ENCODE data around the gene SLC26A1. TPM values are rescaled to one million over a fixed set of nuclear protein-coding genes. Genes with fewer than 3 reads are reported as not detected.

The SLC26A1 gene
- total RNA-seq, 2 experiments from 2014 or later, result 0.25 to 0.65 TPM

GRCh38 chr4:1033840-1034551 lies 40.8 kb upstream of the SLC26A1 start:
- POLR2A ChIA-PET, result no interaction called here
- Mint-ChIP-seq H3K36me3 (no peaks in the 10 kb centered on the region), H3K9me3 (no peaks in the 10 kb centered on the region), H3K4me3 (no peak overlapping the region), H3K27me3 (no peaks in the 10 kb centered on the region), H3K27ac (no peak overlapping the region), H3K4me1 (no peaks in the 10 kb centered on the region)
- DNase-seq (no peak), ATAC-seq (ENCODE audit: low read depth) (no peak)

DNA sequence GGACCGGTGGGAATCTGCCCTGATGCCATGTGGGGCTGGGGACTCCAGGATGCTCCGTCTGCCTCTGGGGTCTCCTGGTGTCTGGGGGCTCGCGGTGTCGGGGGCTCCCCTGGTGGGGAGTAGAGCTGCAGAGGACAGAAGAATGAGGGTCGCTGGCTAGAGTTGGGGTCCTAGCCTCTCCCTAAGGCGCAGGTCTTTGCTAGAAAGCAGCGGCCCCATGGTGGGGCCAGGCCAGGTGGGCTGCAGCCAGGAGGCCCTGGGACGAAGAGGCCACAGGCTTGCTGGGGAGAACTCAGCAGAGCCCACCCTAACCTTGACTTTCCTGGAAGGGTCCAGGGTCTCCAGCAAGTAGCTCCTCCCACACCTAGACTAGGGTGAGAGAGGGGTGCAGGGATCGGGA lies 39.7 kb upstream of the SLC26A1 start:
- Mint-ChIP-seq H3K9me3 (no peaks in the 10 kb centered on the region), H3K4me1 (no peaks in the 10 kb centered on the region), H3K4me3 (no peak overlapping the region), H3K27ac (no peak overlapping the region), H3K36me3 (no peaks in the 10 kb centered on the region), H3K27me3 (no peaks in the 10 kb centered on the region)
- DNase-seq (no peak), ATAC-seq (ENCODE audit: low read depth) (no peak)
- POLR2A ChIA-PET, result no interaction called here

- POLR2A ChIA-PET, result no interaction called here
- no peaks in the 10 kb centered on the region for H3K9me3 Mint-ChIP-seq
- no peak for DNase-seq
- H3K4me3 Mint-ChIP-seq, result no peak overlapping the region
- peak; percentile 35 for ATAC-seq (ENCODE audit: low read depth)
- H3K4me1 Mint-ChIP-seq, result no peaks in the 10 kb centered on the region
- H3K27me3 Mint-ChIP-seq, result no peaks in the 10 kb centered on the region
- no peaks in the 10 kb centered on the region for H3K36me3 Mint-ChIP-seq
- no peak overlapping the region for H3K27ac Mint-ChIP-seq
These were observed 39.0 kb upstream of the SLC26A1 start for GRCh38 chr4:1031956-1032795.

- ATAC-seq (ENCODE audit: low read depth), result no peak
- H3K27me3 Mint-ChIP-seq, result no peaks in the 10 kb centered on the region
- H3K4me1 Mint-ChIP-seq, result no peaks in the 10 kb centered on the region
- no peaks in the 10 kb centered on the region for H3K36me3 Mint-ChIP-seq
- no peaks in the 10 kb centered on the region for H3K9me3 Mint-ChIP-seq
- POLR2A ChIA-PET, result no interaction called here
- no peak overlapping the region for H3K4me3 Mint-ChIP-seq
- no peak for DNase-seq
- no peak overlapping the region for H3K27ac Mint-ChIP-seq
These were observed 38.1 kb upstream of the SLC26A1 start for GRCh38 chr4:1031346-1031745.

- Mint-ChIP-seq H3K9me3 (no peaks in the 10 kb centered on the region), H3K27me3 (no peaks in the 10 kb centered on the region), H3K4me1 (peaks cover 2% of the 10 kb centered on the region), H3K36me3 (no peaks in the 10 kb centered on the region), H3K27ac (no peak overlapping the region), H3K4me3 (no peak overlapping the region)
- DNase-seq (no peak), ATAC-seq (ENCODE audit: low read depth) (no peak)
- POLR2A ChIA-PET, result no interaction called here
These were observed 37.4 kb upstream of the SLC26A1 start for GRCh38 chr4:1030559-1030958.

GRCh38 chr4:1030031-1030430 lies 36.8 kb upstream of the SLC26A1 start:
- Mint-ChIP-seq H3K4me3 (no peak overlapping the region), H3K27me3 (no peaks in the 10 kb centered on the region), H3K36me3 (peaks cover 4% of the 10 kb centered on the region), H3K4me1 (peaks cover 2% of the 10 kb centered on the region), H3K9me3 (no peaks in the 10 kb centered on the region), H3K27ac (no peak overlapping the region)
- DNase-seq (no peak), ATAC-seq (ENCODE audit: low read depth) (no peak)
- POLR2A ChIA-PET, result no interaction called here

GRCh38 chr4:1029529-1029928 lies 36.3 kb upstream of the SLC26A1 start:
- Mint-ChIP-seq H3K27me3 (no peaks in the 10 kb centered on the region), H3K36me3 (peaks cover 4% of the 10 kb centered on the region), H3K4me1 (peaks cover 2% of the 10 kb centered on the region), H3K27ac (no peak overlapping the region), H3K4me3 (no peak overlapping the region), H3K9me3 (no peaks in the 10 kb centered on the region)
- POLR2A ChIA-PET, result no interaction called here
- no peak for DNase-seq
- no peak for ATAC-seq (ENCODE audit: low read depth)

- no peaks in the 10 kb centered on the region for H3K27me3 Mint-ChIP-seq
- DNase-seq, result no peak
- H3K27ac Mint-ChIP-seq, result no peak overlapping the region
- H3K4me3 Mint-ChIP-seq, result no peak overlapping the region
- peaks cover 4% of the 10 kb centered on the region for H3K36me3 Mint-ChIP-seq
- ATAC-seq (ENCODE audit: low read depth), result no peak
- H3K9me3 Mint-ChIP-seq, result no peaks in the 10 kb centered on the region
- POLR2A ChIA-PET, result no interaction called here
- H3K4me1 Mint-ChIP-seq, result peaks cover 2% of the 10 kb centered on the region
These were observed 35.5 kb upstream of the SLC26A1 start for GRCh38 chr4:1028574-1029220.

DNA sequence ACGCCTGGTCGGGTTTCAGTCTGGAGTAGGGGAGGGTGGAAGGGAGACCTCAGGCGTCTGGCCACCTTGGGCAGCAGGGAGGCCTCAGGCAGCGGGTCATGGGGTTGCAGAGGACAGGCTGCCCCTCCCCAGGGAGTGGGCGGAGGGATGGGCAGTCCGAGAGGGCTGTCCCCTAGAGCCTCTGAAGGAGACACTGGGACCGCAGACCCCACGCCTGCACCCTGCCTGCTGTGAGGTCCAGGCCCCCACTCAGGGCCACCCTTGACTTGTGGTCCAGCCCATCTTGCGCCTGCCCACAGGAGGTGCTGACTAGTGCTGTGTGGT lies 34.7 kb upstream of the SLC26A1 start:
- H3K27ac Mint-ChIP-seq, result no peak overlapping the region

GRCh38 chr4:1027219-1027914 lies 34.2 kb upstream of the SLC26A1 start:
- no peak for ATAC-seq (ENCODE audit: low read depth)
- POLR2A ChIA-PET, result no interaction called here

More for the DNA sequence above, 34.7 kb upstream of the SLC26A1 start:
- Mint-ChIP-seq H3K4me3 (no peak overlapping the region), H3K36me3 (peaks cover 4% of the 10 kb centered on the region), H3K4me1 (peaks cover 2% of the 10 kb centered on the region), H3K27me3 (no peaks in the 10 kb centered on the region), H3K9me3 (no peaks in the 10 kb centered on the region)
- POLR2A ChIA-PET, result no interaction called here
- ATAC-seq (ENCODE audit: low read depth) (no peak), DNase-seq (no peak)

DNA sequence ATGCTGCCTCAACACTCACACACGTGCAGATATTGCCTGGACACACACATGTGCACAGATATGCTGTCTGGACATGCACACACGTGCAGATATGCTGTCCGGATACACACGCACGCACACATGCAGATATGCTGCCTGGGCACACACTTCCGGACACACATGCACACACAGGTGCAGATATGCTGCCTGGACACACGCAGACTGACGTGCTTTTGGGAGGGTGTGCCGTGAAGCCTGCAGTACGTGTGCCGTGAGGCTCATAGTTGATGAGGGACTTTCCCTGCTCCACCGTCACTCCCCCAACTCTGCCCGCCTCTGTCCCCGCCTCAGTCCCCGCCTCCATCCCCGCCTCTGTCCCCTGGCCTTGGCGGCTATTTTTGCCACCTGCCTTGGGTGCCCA lies 32.9 kb upstream of the SLC26A1 start:
- no peaks in the 10 kb centered on the region for H3K9me3 Mint-ChIP-seq
- POLR2A ChIA-PET, result no interaction called here
- peaks cover 4% of the 10 kb centered on the region for H3K36me3 Mint-ChIP-seq
- peaks cover 2% of the 10 kb centered on the region for H3K4me1 Mint-ChIP-seq
- H3K27me3 Mint-ChIP-seq, result no peaks in the 10 kb centered on the region
- H3K4me3 Mint-ChIP-seq, result no peak overlapping the region
- DNase-seq, result no peak
- peak; percentile 53 for ATAC-seq (ENCODE audit: low read depth)
- no peak overlapping the region for H3K27ac Mint-ChIP-seq

More at GRCh38 chr4:1027219-1027914, 34.2 kb upstream of the SLC26A1 start:
- Mint-ChIP-seq H3K9me3 (no peaks in the 10 kb centered on the region), H3K27ac (no peak overlapping the region), H3K4me3 (no peak overlapping the region), H3K27me3 (no peaks in the 10 kb centered on the region), H3K4me1 (peaks cover 2% of the 10 kb centered on the region), H3K36me3 (peaks cover 4% of the 10 kb centered on the region)
- DNase-seq, result no peak

DNA sequence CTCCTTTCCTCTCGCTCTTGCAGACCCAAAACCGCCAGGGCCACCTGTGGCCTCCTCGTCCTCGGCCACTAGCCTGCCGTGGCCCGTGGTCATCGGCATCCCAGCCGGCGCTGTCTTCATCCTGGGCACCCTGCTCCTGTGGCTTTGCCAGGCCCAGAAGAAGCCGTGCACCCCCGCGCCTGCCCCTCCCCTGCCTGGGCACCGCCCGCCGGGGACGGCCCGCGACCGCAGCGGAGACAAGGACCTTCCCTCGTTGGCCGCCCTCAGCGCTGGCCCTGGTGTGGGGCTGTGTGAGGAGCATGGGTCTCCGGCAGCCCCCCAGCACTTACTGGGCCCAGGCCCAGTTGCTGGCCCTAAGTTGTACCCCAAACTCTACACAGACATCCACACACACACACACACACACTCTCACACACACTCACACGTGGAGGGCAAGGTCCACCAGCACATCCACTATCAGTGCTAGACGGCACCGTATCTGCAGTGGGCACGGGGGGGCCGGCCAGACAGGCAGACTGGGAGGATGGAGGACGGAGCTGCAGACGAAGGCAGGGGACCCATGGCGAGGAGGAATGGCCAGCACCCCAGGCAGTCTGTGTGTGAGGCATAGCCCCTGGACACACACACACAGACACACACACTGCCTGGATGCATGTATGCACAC lies 31.8 kb upstream of the SLC26A1 start:
- H3K4me1 Mint-ChIP-seq, result peaks cover 2% of the 10 kb centered on the region
- POLR2A ChIA-PET, result no interaction called here
- ATAC-seq (ENCODE audit: low read depth) (no peak), DNase-seq (no peak)
- peaks cover 4% of the 10 kb centered on the region for H3K36me3 Mint-ChIP-seq
- no peak overlapping the region for H3K4me3 Mint-ChIP-seq
- H3K9me3 Mint-ChIP-seq, result no peaks in the 10 kb centered on the region
- peak overlapping the region; percentile 52 for H3K27ac Mint-ChIP-seq
- no peaks in the 10 kb centered on the region for H3K27me3 Mint-ChIP-seq

Measured in activated naive CD8-positive, alpha-beta T cell treated with anti-CD3 and anti-CD28 coated beads, Interleukin-2, amount 10 ng/mL, durations not matched to agents 7 days and 5 days (primary cell).